ENCODE data around the gene TBC1D2. TPM values are rescaled to one million over a fixed set of nuclear protein-coding genes. Genes with fewer than 3 reads are reported as not detected.

The TBC1D2 gene
- polyA plus RNA-seq, 2 of the 4 experiments (the other 2 are of a cell fraction) = 3.3 to 7.3 TPM

DNA sequence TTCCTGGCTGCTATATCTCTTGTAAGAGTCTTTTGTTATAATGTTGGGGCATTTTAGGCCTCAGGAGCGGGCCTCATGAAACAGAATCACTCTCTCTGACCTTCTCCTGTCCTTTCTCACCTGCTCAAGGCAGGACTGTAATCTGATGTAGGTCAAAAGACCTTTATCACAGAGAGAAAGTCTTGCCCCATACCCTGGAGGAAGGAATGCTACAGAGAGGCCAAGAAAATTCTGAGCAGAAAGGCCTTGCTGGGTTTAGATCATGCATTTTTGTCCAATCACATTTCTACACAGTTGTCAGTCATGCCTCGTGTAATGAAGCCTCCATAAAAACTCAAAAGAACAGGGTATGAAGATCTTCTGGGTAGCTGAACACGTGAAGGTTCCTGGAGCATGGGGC lies 45.2 kb upstream of the TBC1D2 start:
- Histone ChIP-seq H3K27ac (no peak overlapping the region), H3K9me3 (no peaks in the 10 kb centered on the region), H3K4me3 (no peak overlapping the region), H3K4me1 (no peaks in the 10 kb centered on the region), H3K4me2 (no peak overlapping the region)
- POLR2A ChIA-PET = no interaction called here
- ATAC-seq (no peak), DNase-seq (ENCODE audit: low read depth in 1 of 2, low spot score in 1 of 2) (no peak), FAIRE-seq (no peak)
- CTCF ChIA-PET = interaction anchor here (7.8 kb wide), 1 partner anchor 14 kb away, joined by 60 read pairs; no protein-coding TSS in a partner anchor
- 58% methylated on average over 3 of the region's 3 CpGs for WGBS (ENCODE audit: missing lambda C conversion rate)
- TF ChIP-seq TP53 (CRISPR knock-in tag; IDR thresholded peaks at IDR 0.05) = no peak
- TF ChIP-seq SREBF2 (IDR thresholded peaks at IDR 0.05) = no peak
- TF ChIP-seq HOXB13 (CRISPR knock-in tag; IDR thresholded peaks at IDR 0.05; ENCODE audit: low read depth) = no peak
- no peak for TF ChIP-seq SMC3 (IDR thresholded peaks at IDR 0.05)
- TF ChIP-seq TFCP2L1 (CRISPR knock-in tag; IDR thresholded peaks at IDR 0.05) = no peak
- TF ChIP-seq HOXA7 (CRISPR knock-in tag; IDR thresholded peaks at IDR 0.05) = no peak
- no peak for TF ChIP-seq MAZ (IDR thresholded peaks at IDR 0.05; ENCODE audit: borderline replicate concordance, low read depth, low read length)
- no peak for TF ChIP-seq MYC (IDR thresholded peaks at IDR 0.05; ENCODE audit: borderline replicate concordance, low read length)
- no peak for TF ChIP-seq CTCF (IDR thresholded peaks at IDR 0.05)
- no peak for TF ChIP-seq CHD4 (IDR thresholded peaks at IDR 0.05; ENCODE audit: borderline replicate concordance)
- TF ChIP-seq, protein P1, sequence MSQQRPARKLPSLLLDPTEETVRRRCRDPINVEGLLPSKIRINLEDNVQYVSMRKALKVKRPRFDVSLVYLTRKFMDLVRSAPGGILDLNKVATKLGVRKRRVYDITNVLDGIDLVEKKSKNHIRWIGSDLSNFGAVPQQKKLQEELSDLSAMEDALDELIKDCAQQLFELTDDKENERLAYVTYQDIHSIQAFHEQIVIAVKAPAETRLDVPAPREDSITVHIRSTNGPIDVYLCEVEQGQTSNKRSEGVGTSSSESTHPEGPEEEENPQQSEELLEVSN (IDR thresholded peaks at IDR 0.05; ENCODE audit: borderline replicate concordance, low read depth) = no peak
- no peak for TF ChIP-seq NFE2L2 (conservative IDR thresholded peaks at IDR 0.05; ENCODE audit: low read length)
- TF ChIP-seq ESRRA (IDR thresholded peaks at IDR 0.05; ENCODE audit: borderline replicate concordance, low read length) = no peak
- TF ChIP-seq ZFP36 (IDR thresholded peaks at IDR 0.05; ENCODE audit: borderline replicate concordance, partially characterized antibody) = no peak
- no peak for TF ChIP-seq REST (IDR thresholded peaks at IDR 0.05)
- TF ChIP-seq MAFK (IDR thresholded peaks at IDR 0.05; ENCODE audit: partially characterized antibody) = no peak
- no peak for TF ChIP-seq ZSCAN20 (CRISPR knock-in tag; IDR thresholded peaks at IDR 0.05)
- no peak for TF ChIP-seq KDM1A (IDR thresholded peaks at IDR 0.05; ENCODE audit: low read depth)
- no peak for TF ChIP-seq HOXB5 (CRISPR knock-in tag; IDR thresholded peaks at IDR 0.05)

DNA sequence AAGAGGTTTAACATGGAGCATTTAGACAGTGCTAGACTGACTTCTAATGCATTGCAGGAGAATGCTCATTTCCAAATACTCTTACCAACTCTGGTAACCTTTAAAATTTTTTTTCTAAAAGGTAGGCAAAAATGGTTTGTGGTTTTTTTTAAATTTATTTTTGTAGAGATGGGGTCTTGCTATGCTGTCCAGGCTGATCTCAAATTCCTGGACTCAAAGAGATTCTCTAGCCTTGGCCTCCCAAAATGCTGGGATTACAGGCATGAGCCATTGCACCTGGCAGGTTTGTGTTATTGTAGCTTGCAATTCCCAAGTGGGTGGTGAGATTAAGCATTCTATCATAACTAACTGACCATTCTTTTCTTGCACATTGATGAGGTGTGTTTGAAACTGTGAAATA lies 43.0 kb upstream of the TBC1D2 start:
- no peak for TF ChIP-seq FOSL2 (IDR thresholded peaks at IDR 0.05)
- no peak for TF ChIP-seq FOSL2 (CRISPR knock-in tag; IDR thresholded peaks at IDR 0.05)
- no peak for TF ChIP-seq HMGXB4 (CRISPR knock-in tag; IDR thresholded peaks at IDR 0.05; ENCODE audit: borderline replicate concordance)
- no peak for TF ChIP-seq SMC3 (IDR thresholded peaks at IDR 0.05)
- TF ChIP-seq HOXA7 (CRISPR knock-in tag; IDR thresholded peaks at IDR 0.05) = no peak
- TF ChIP-seq MYC (IDR thresholded peaks at IDR 0.05; ENCODE audit: borderline replicate concordance, low read length) = no peak
- no peak for TF ChIP-seq ESRRA (IDR thresholded peaks at IDR 0.05; ENCODE audit: borderline replicate concordance, low read length)
- Histone ChIP-seq H3K4me2 (no peak overlapping the region), H3K4me3 (no peak overlapping the region), H3K4me1 (no peaks in the 10 kb centered on the region), H3K27ac (no peak overlapping the region), H3K9me3 (no peaks in the 10 kb centered on the region)
- FAIRE-seq (no peak), DNase-seq (ENCODE audit: low read depth in 1 of 2, low spot score in 1 of 2) (no peak), ATAC-seq (no peak)
- ChIA-PET CTCF (interaction anchor here (1.1 to 2.0 kb wide), 5 partner anchors 10 to 507 kb away, joined by 3 to 8 read pairs (median 7); no protein-coding TSS in a partner anchor), POLR2A (no interaction called here)

Measured in A549 (cell line).